K562 (cell line): ENCODE data around the gene SPINT2. TPM values are rescaled to one million over a fixed set of nuclear protein-coding genes. Genes with fewer than 3 reads are reported as not detected.

Experiments
- C11orf30 ChIP-seq: fragments of 450-650 bp; IDR thresholded peaks from 2 replicates; pipeline ENCODE4 v1.6.1; 2016; ENCODE audit warnings: low read depth, mild to moderate bottlenecking
- CHCHD3 ChIP-seq: fragments of 250-450 bp; sonication (Bioruptor Pico); IDR thresholded peaks from 2 replicates; pipeline ENCODE4 v2.1.2; 2022; ENCODE audit warnings: mild to moderate bottlenecking
- JUN ChIP-seq, 2 experiments: sonication (generic) in 1 of 2; formaldehyde crosslinking in 1 of 2; IDR thresholded peaks; 2 replicates each; pipeline versions ENCODE4 v1.6.1 to v1.8.0; 2012 to 2022; ENCODE audit warnings: borderline replicate concordance in 2 of 2, mild to moderate bottlenecking in 2 of 2, improper control_type of control experiment in 1 of 2, low read depth in 1 of 2, low read length in 1 of 2, missing genetic modification reagents in 1 of 2
- RBM39 ChIP-seq: fragments of 200-400 bp; formaldehyde crosslinking; optimal IDR thresholded peaks from 2 replicates; pipeline ENCODE3; 2018; ENCODE audit warnings: low read depth, low read length
- SIN3A ChIP-seq, 2 experiments: fragments of 150-350 bp in 1 of 2; IDR thresholded peaks; 2 replicates each; pipeline ENCODE4 v1.6.1; 2011 to 2016; ENCODE audit warnings: borderline replicate concordance in 2 of 2, low read depth in 2 of 2, low read length in 2 of 2, mild to moderate bottlenecking in 2 of 2, moderate library complexity in 2 of 2; ENCODE audit not compliant: control insufficient read depth in 1 of 2
- SMAD4 ChIP-seq: fragments of 250-450 bp; sonication (Bioruptor Pico); conservative IDR thresholded peaks from 2 replicates; pipeline ENCODE4 v1.8.0; 2021; ENCODE audit warnings: inconsistent platforms, mild to moderate bottlenecking, moderate library complexity
- SMARCE1 ChIP-seq: fragments of 450-650 bp; IDR thresholded peaks from 2 replicates; pipeline ENCODE4 v1.7.1; 2016; ENCODE audit warnings: mild to moderate bottlenecking
- TSC22D4 ChIP-seq: fragments of 450-650 bp; IDR thresholded peaks from 2 replicates; pipeline ENCODE4 v1.6.1; 2016; ENCODE audit warnings: missing genetic modification characterization, missing biosample characterization, control low read depth
- ZBTB7A ChIP-seq: IDR thresholded peaks from 2 replicates; pipeline ENCODE4 v1.6.1; 2011; ENCODE audit warnings: low read depth, mild to moderate bottlenecking, low read length, moderate library complexity, borderline replicate concordance; ENCODE audit not compliant: control insufficient read depth
- ZNF347 ChIP-seq: fragments of 450-650 bp; formaldehyde crosslinking; IDR thresholded peaks from 2 replicates; pipeline ENCODE4 v1.4.0; 2020; ENCODE audit warnings: low read depth, mild to moderate bottlenecking, moderate library complexity
- ZNF77 ChIP-seq: fragments of 250-450 bp; sonication (Bioruptor Pico); IDR thresholded peaks from 2 replicates; pipeline ENCODE4 v1.5.0; 2020
- polyA plus RNA-seq, 8 experiments: library from polyadenylated mRNA; depleted of rRNA in 4 of 8; stranded (reverse) in 5 of 8; unstranded in 3 of 8; fragments of >200 nt; fragmentation: Nextera tagmentation in 2 of 8; fragmentation: Illumina TruSeq in 1 of 8; extraction: Ambion mirVana in 2 of 8; extraction: Trizol in 1 of 8; gene quantifications; 2 replicates each; pipeline versions ENCODE4 v1.2.1 to v1.2.3, GENCODE V29; 2011 to 2014; ENCODE audit warnings: inconsistent platforms in 1 of 8, missing spikeins in 1 of 8
- total RNA-seq, 7 experiments: library from RNA; depleted of rRNA in 6 of 7; stranded (reverse); fragments of >200 nt in 6 of 7; fragmentation: Illumina TruSeq in 2 of 7; extraction: Trizol in 2 of 7; gene quantifications; 2 replicates each; pipeline versions ENCODE4 v1.2.1 to v1.2.3, GENCODE V29; 2011 to 2021; ENCODE audit warnings: low replicate concordance in 1 of 7
- TF ChIP-seq, protein P1 (sequence below), 2 experiments: IDR thresholded peaks; 2 replicates each; pipeline ENCODE4 v1.6.1; 2011; ENCODE audit warnings: borderline replicate concordance in 1 of 2, control low read depth in 1 of 2, low read depth in 1 of 2, low read length in 1 of 2, mild to moderate bottlenecking in 1 of 2, mixed read lengths in 1 of 2, moderate library complexity in 1 of 2; ENCODE audit not compliant: insufficient read depth in 1 of 2, insufficient read length in 1 of 2, poor library complexity in 1 of 2, severe bottlenecking in 1 of 2; ENCODE audit errors: extremely low read depth in 1 of 2
- TF ChIP-seq, protein P2 (sequence below): IDR thresholded peaks from 3 replicates; pipeline ENCODE4 v1.6.1; 2011; ENCODE audit warnings: borderline replicate concordance, mild to moderate bottlenecking; ENCODE audit not compliant: insufficient read length, insufficient read depth
- TF ChIP-seq, protein P3 (sequence below): IDR thresholded peaks from 2 replicates; pipeline ENCODE4 v1.6.1; 2012; ENCODE audit warnings: low read depth, low read length, improper control_type of control experiment, borderline replicate concordance
- TF ChIP-seq, protein P4 (sequence below): fragments of 150-350 bp; IDR thresholded peaks from 2 replicates; pipeline ENCODE4 v1.6.1; 2014; ENCODE audit warnings: low read depth, mild to moderate bottlenecking, low read length, borderline replicate concordance
- TF ChIP-seq, protein P5 (sequence below): fragments of 450-650 bp; IDR thresholded peaks from 2 replicates; pipeline ENCODE4 v1.6.1; 2016; ENCODE audit warnings: antibody characterized with exemption

Gene SPINT2
- total and polyA plus RNA-seq, 9 of the 15 experiments (the other 6 are each of a cell fraction or from before 2014, with no cell fraction given) = 0.65 to 4.5 (median 3.4) TPM

DNA sequence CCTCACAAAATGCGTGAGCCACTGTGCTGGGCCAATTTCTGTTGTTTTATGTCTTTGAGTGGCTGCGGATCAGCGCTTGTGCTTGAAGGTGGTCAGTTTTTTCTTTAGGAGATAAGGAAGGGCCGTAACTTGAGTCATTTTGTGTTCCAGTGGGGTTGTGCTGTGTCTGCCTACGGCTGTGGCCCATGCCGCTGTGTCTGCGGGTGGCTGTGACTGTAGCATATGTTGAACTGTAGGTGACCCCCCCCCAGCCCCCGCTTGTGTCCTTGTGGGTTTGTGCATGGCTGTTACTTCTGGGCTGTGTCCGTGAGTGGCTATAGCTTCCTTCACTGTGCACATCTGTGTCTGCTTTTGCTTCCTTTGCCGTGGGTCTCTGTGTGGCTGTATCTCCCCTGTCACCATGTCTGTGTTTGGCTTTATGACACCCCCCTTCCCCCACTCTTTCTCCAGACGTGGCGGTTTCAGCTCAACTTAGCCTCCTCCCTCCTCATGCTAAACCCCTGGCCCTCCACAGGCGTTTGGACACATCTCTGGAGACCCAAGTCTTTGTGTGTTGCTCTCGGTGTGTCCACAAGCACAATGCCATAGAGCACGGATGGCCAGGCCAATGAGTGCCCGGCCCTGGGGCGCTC lies 8.9 kb upstream of the SPINT2 start (continued):
- TF ChIP-seq, protein P1, sequence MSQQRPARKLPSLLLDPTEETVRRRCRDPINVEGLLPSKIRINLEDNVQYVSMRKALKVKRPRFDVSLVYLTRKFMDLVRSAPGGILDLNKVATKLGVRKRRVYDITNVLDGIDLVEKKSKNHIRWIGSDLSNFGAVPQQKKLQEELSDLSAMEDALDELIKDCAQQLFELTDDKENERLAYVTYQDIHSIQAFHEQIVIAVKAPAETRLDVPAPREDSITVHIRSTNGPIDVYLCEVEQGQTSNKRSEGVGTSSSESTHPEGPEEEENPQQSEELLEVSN (IDR thresholded peaks at IDR 0.05; ENCODE audit: borderline replicate concordance in 1 of 2, extremely low read depth in 1 of 2, insufficient read depth in 1 of 2, insufficient read length in 1 of 2, low read depth in 1 of 2, low read length in 1 of 2, poor library complexity in 1 of 2, severe bottlenecking in 1 of 2) = peak in 1 of 2 experiments; percentile 37
- 0 out of 2 replicates have a peak, but pooled peaks have one; percentile 42 for TF ChIP-seq TSC22D4
- peak; percentile 67 for TF ChIP-seq SMARCE1
- TF ChIP-seq, protein P2, sequence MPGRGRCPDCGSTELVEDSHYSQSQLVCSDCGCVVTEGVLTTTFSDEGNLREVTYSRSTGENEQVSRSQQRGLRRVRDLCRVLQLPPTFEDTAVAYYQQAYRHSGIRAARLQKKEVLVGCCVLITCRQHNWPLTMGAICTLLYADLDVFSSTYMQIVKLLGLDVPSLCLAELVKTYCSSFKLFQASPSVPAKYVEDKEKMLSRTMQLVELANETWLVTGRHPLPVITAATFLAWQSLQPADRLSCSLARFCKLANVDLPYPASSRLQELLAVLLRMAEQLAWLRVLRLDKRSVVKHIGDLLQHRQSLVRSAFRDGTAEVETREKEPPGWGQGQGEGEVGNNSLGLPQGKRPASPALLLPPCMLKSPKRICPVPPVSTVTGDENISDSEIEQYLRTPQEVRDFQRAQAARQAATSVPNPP = no peak
- peak in 1 of 2 experiments; percentile 62; a peak in 1 of 4 replicates for TF ChIP-seq SIN3A (IDR thresholded peaks at IDR 0.05; ENCODE audit: borderline replicate concordance in 2 of 2, control insufficient read depth in 1 of 2, low read depth in 2 of 2, low read length in 2 of 2)
- TF ChIP-seq SMAD4 (CRISPR knock-in tag) = 0 out of 2 replicates have a peak, but pooled peaks have one; percentile 30
- peak; percentile 47; the same call in 1 of the 2 replicates for TF ChIP-seq ZBTB7A
- TF ChIP-seq JUN (IDR thresholded peaks at IDR 0.05; ENCODE audit: borderline replicate concordance, low read depth, low read length) = no peak
- TF ChIP-seq JUN (CRISPR knock-in tag; IDR thresholded peaks at IDR 0.05; ENCODE audit: borderline replicate concordance) = no peak
- TF ChIP-seq, protein P3, sequence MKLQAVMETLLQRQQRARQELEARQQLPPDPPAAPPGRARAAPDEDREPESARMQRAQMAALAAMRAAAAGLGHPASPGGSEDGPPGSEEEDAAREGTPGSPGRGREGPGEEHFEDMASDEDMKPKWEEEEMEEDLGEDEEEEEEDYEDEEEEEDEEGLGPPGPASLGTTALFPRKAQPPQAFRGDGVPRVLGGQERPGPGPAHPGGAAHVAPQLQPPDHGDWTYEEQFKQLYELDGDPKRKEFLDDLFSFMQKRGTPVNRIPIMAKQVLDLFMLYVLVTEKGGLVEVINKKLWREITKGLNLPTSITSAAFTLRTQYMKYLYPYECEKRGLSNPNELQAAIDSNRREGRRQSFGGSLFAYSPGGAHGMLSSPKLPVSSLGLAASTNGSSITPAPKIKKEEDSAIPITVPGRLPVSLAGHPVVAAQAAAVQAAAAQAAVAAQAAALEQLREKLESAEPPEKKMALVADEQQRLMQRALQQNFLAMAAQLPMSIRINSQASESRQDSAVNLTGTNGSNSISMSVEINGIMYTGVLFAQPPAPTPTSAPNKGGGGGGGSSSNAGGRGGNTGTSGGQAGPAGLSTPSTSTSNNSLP = no peak
- TF ChIP-seq, protein P4, sequence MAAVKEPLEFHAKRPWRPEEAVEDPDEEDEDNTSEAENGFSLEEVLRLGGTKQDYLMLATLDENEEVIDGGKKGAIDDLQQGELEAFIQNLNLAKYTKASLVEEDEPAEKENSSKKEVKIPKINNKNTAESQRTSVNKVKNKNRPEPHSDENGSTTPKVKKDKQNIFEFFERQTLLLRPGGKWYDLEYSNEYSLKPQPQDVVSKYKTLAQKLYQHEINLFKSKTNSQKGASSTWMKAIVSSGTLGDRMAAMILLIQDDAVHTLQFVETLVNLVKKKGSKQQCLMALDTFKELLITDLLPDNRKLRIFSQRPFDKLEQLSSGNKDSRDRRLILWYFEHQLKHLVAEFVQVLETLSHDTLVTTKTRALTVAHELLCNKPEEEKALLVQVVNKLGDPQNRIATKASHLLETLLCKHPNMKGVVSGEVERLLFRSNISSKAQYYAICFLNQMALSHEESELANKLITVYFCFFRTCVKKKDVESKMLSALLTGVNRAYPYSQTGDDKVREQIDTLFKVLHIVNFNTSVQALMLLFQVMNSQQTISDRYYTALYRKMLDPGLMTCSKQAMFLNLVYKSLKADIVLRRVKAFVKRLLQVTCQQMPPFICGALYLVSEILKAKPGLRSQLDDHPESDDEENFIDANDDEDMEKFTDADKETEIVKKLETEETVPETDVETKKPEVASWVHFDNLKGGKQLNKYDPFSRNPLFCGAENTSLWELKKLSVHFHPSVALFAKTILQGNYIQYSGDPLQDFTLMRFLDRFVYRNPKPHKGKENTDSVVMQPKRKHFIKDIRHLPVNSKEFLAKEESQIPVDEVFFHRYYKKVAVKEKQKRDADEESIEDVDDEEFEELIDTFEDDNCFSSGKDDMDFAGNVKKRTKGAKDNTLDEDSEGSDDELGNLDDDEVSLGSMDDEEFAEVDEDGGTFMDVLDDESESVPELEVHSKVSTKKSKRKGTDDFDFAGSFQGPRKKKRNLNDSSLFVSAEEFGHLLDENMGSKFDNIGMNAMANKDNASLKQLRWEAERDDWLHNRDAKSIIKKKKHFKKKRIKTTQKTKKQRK = no peak
- TF ChIP-seq, protein P5, sequence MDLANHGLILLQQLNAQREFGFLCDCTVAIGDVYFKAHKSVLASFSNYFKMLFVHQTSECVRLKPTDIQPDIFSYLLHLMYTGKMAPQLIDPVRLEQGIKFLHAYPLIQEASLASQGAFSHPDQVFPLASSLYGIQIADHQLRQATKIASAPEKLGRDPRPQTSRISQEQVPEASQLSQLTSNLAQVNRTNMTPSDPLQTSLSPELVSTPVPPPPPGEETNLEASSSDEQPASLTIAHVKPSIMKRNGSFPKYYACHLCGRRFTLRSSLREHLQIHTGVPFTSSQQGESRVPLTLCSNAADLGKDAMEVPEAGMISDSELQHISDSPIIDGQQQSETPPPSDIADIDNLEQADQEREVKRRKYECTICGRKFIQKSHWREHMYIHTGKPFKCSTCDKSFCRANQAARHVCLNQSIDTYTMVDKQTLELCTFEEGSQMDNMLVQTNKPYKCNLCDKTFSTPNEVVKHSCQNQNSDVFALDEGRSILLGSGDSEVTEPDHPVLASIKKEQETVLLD = 0 out of 2 replicates have a peak, but pooled peaks have one; percentile 22
- TF ChIP-seq CHCHD3 = no peak
- no peak for TF ChIP-seq RBM39
- TF ChIP-seq ZNF347 (CRISPR knock-in tag) = no peak
- no peak for TF ChIP-seq ZNF77 (CRISPR knock-in tag)
- no peak for TF ChIP-seq C11orf30
